Raji (cell line): Measurements from ENCODE around the gene LRRC4C.

ENCODE experiments used
- POLR2A ChIP-seq: IDR thresholded peaks from 2 replicates; pipeline ENCODE4 v1.6.1; 2011; ENCODE audit warnings: low read depth, low read length, control low read depth; ENCODE audit not compliant: insufficient read depth

LRRC4C gene

GRCh38 chr11:40280159-40281051 lies 1179.0 kb downstream of the LRRC4C start:
- TF ChIP-seq POLR2A, result no peak

DNA sequence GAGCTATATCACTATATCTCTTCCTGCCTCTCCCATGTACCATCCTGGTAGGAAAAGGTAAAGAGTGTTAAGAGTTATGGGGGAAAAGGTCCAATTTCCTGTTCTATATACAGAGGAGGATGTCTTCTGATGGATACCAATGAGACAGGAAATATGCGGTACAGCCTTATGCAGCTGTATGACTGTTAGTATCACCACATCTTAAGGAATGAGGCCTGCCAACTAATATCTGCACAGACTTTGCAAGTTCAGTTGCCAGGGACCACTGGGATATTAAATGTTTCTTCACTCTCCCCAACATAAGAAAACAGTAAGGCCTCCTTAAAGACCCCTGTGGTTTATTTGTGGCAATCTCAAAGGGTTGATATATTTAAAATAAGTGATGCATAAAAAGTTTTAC lies 1182.5 kb downstream of the LRRC4C start:
- no peak for TF ChIP-seq POLR2A

- TF ChIP-seq POLR2A, result no peak
Measured at GRCh38 chr11:40274017-40274416, 1185.4 kb downstream of the LRRC4C start.

- no peak for TF ChIP-seq POLR2A
Measured at GRCh38 chr11:40273192-40273732, 1186.2 kb downstream of the LRRC4C start.

DNA sequence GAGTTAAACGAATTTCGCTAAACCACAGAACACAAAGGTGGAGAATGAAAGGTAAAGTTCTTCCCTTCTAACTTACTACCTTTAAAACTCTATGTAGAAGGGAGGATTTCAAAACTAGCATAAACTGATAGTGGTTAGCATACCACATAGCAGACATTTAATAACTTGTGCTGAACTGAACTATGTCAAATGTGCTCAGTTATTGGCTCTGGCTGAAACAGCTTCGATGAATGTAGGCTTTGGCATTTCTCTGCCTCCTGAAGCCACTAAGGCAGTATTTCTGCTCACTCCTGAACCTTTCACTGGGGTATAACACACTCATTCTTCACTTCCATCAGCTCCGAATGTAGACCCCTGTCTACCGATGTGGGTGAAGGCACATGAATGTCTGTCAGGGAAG lies 1188.1 kb downstream of the LRRC4C start:
- no peak for TF ChIP-seq POLR2A

- TF ChIP-seq POLR2A, result no peak
Measured at GRCh38 chr11:40269865-40270264, 1189.6 kb downstream of the LRRC4C start.

DNA sequence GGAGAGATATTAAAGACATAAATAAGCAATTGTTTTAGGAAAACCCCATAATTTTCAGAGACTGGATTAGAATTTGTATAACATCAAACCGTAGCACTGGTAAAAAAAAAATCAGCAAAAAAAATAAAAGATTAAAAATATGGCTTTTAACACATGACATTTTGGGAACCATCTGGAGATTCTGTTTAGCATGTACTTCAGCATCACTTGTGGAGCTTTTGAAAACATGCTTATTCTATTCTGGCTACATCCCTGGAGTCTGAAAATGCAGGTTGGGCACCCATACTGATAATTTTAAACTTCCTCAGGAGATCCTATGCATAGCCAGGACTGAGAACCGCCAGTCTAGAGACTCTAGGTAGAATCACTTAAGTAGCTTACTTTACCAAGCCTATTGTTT lies 1190.9 kb downstream of the LRRC4C start:
- no peak for TF ChIP-seq POLR2A

DNA sequence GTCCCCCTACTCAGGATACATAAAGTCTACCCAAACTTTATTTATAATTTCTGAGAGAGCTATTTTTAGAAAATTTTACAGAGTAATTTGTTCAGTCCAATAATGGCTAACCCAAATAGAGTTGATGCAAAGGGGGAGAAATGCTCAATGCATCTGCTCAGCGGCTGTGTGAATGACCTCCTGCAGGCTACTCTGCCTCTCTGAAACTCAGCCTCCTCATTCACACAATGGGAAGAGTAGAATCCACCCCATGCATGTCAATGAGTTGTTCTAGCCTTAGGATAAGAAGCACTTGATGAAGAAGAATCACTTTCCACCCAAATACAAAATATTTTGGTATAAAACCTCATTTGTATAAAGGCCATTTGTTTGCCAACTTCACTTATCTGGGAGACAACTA lies 1204.0 kb downstream of the LRRC4C start:
- TF ChIP-seq POLR2A, result no peak

- TF ChIP-seq POLR2A, result no peak
Measured at GRCh38 chr11:40253166-40253565, 1206.3 kb downstream of the LRRC4C start.

- TF ChIP-seq POLR2A, result no peak
Measured at GRCh38 chr11:40252236-40252635, 1207.2 kb downstream of the LRRC4C start.

DNA sequence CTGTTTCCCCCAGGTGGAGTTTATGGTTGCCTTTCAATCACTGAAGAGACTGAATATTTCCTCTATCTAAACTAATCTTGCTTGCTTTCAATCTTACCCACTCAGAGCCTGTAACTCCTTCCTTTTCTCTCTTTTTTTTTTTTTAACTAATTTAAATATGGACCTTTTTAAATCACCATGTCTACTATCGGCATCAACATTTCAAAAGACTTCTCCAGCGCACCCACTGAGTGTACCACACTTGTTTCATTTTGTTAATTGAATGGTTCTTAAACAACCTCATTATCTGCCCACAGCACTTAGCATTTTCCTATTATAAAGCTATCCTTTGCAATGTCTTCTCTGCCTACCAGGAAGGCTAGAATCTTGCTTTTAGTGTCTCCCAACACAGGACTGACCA lies 1212.5 kb downstream of the LRRC4C start:
- no peak for TF ChIP-seq POLR2A

GRCh38 chr11:40241524-40242051 lies 1217.9 kb downstream of the LRRC4C start:
- TF ChIP-seq POLR2A, result no peak

DNA sequence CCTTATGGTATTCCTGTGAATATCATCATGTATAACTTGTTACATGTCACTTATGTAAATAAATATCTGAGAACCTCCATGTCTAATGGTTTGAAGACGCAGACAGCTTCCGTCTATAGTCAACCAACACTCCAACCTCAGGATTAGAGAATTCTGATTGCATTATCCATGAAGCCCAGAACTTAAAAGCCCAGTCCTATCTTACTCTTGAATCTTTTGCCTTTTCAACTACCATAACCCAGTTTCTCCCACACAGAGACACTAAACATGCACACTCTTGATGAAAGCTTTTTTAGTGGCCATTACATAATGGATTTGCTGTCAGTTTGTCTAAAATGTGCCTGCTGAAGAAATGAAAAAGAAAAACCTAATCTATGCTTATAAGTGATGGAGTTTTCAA lies 1219.2 kb downstream of the LRRC4C start:
- no peak for TF ChIP-seq POLR2A

DNA sequence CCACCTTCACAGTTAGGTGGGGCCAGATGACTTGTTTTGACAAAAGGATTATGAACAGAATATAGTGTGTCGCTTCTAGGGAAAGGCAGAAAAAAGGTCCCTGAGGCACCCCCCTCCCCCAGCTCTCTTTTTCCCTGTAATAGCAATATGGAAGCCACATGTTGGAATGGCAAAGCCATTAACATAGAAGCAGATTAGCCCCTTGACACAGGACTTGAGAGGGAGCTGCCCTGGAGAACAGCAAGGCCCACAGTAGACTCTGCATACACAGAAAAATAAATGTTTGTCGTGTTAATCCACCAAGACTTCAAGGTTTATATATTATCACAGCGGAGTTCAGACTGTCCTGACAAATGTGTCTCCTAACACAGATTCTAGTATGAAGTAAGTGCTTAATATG lies 1222.9 kb downstream of the LRRC4C start:
- no peak for TF ChIP-seq POLR2A

- no peak for TF ChIP-seq POLR2A
Measured at GRCh38 chr11:40235841-40236240, 1223.6 kb downstream of the LRRC4C start.

DNA sequence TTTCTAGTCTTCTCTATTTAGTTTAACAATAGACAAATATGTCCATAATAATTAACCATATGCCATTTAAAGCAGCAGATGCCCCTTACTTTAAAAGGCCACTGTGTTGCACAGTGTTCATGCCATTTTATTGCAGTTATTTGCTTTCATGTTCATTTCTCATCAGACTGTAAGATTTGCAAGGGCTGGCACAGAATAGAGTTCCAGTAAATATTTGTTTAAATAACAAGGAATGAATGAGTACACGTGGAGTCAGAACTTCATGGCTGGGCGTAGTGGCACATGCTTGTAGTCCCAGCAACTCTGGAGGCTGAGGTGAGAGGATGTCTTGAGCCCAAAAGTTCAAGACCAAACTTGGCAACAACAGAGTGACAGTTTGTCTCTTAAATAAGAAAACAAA lies 1228.6 kb downstream of the LRRC4C start:
- TF ChIP-seq POLR2A, result no peak

DNA sequence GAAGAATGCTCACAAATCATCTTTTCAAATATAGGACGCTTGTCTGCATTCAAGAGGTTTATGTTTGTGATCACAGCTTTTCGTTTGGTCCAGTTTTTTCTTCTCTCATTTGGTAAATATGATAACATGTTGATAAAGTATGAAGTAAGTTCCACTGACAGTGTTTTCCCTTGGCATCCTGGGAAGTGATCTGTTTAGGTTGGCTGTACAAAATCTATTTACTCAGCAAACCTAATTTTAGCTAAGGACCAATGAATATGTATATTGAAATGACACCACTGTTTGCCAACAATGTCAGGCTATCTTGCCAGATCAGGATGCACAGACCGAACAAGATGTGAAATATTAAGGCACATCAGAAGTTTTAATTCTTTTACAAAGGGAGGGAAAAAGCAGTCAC lies 1230.8 kb downstream of the LRRC4C start:
- TF ChIP-seq POLR2A, result no peak

DNA sequence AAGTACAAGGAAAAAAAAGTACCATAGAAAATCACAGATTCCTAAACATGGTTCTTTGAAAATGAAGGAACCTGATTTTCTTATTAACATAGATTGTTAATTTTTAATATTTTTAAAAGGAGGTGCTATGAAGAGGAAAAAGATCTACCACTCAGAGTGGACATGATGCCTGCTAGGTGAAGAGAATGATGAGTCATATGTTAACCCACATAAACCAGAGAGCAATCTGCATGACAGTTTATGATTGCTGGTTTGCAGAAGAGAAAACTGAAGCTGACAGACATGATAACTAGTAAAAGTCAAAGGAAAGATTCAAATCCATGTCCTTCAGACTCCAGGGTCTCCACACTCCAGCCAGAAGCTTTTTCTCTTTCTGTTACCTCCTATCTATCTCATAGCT lies 1231.7 kb downstream of the LRRC4C start:
- no peak for TF ChIP-seq POLR2A
